KMS-11 (cell line): ENCODE data around the gene MTCH1.

Source experiments
- H2AFZ ChIP-seq: fragments of 200-600 bp; sonication (generic); 2 replicates; pipeline ENCODE4 v1.6.1; 2016; ENCODE audit warnings: antibody characterized with exemption, mixed run types, low read depth
- H3K27ac ChIP-seq: fragments of 200-600 bp; sonication (generic); 2 replicates; pipeline ENCODE4 v1.6.1; 2016; ENCODE audit warnings: mild to moderate bottlenecking, mixed run types
- H3K27me3 ChIP-seq: fragments of 200-600 bp; sonication (generic); 2 replicates; pipeline ENCODE4 v1.6.1; 2017; ENCODE audit warnings: mild to moderate bottlenecking, low read depth, mixed run types, moderate library complexity; ENCODE audit not compliant: insufficient read depth
- H3K36me3 ChIP-seq: fragments of 200-600 bp; sonication (generic); 2 replicates; pipeline ENCODE4 v1.6.1; 2017; ENCODE audit warnings: mild to moderate bottlenecking, mixed run types; ENCODE audit not compliant: insufficient read depth
- H3K4me1 ChIP-seq: fragments of 200-600 bp; sonication (generic); 2 replicates; pipeline ENCODE4 v1.6.1; 2016; ENCODE audit warnings: mild to moderate bottlenecking, low read depth, mixed run types; ENCODE audit not compliant: poor library complexity, severe bottlenecking
- H3K4me2 ChIP-seq: fragments of 200-600 bp; sonication (generic); 2 replicates; pipeline ENCODE4 v1.7.0; 2016; ENCODE audit warnings: mild to moderate bottlenecking, mixed run types
- H3K4me3 ChIP-seq: fragments of 200-600 bp; sonication (generic); IDR thresholded peaks from 2 replicates; pipeline ENCODE4 v1.6.1; 2017; ENCODE audit warnings: low read depth, low read length, mixed read lengths; ENCODE audit not compliant: insufficient read depth
- H3K79me2 ChIP-seq: fragments of 200-600 bp; sonication (generic); 2 replicates; pipeline ENCODE4 v1.6.1; 2016; ENCODE audit warnings: low read depth, mixed run types; ENCODE audit not compliant: insufficient read depth
- H3K9ac ChIP-seq: fragments of 200-600 bp; sonication (generic); 2 replicates; pipeline ENCODE4 v1.6.1; 2016; ENCODE audit warnings: mild to moderate bottlenecking, mixed run types
- H4K20me1 ChIP-seq: fragments of 200-600 bp; sonication (generic); 2 replicates; pipeline ENCODE4 v1.6.1; 2016; ENCODE audit warnings: mild to moderate bottlenecking, mixed run types; ENCODE audit not compliant: insufficient read depth
- TF ChIP-seq, protein P1 (sequence below): fragments of 200-600 bp; sonication (generic); conservative IDR thresholded peaks from 2 replicates; pipeline ENCODE4 v1.6.1; 2017; ENCODE audit warnings: low read depth, mild to moderate bottlenecking, antibody characterized with exemption, low read length, moderate library complexity, mixed read lengths

Gene MTCH1

DNA sequence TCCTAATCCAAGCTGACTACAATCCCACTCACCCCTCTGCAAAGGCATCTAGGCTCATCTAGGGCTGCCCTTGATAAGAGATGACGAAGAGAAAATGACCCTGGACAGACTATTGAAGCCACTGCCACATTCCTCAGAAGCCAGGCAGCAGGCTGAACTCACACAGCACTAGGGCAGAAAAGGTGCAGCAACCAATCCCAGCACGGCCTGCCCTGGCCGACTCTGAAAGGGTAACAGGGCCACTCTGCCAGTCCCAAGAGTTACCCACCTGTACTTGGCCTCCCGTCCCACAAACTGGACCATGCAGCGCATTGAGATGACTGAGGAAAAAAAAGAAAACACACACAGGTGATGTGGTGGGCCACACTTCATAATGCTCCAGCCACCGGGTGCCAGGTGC is 9.1 kb downstream of the MTCH1 start:
- H3K9ac ChIP-seq, result no peak overlapping the region
- H3K4me2 ChIP-seq, result no peak overlapping the region
- H3K27ac ChIP-seq, result no peak overlapping the region
- H3K79me2 ChIP-seq, result peaks cover 17% of the 10 kb centered on the region; the same call in 1 of the 2 replicates
- peaks cover 9% of the 10 kb centered on the region; the same call in 1 of the 2 replicates for H3K36me3 ChIP-seq
- H4K20me1 ChIP-seq, result no peaks in the 10 kb centered on the region
- TF ChIP-seq, protein P1, sequence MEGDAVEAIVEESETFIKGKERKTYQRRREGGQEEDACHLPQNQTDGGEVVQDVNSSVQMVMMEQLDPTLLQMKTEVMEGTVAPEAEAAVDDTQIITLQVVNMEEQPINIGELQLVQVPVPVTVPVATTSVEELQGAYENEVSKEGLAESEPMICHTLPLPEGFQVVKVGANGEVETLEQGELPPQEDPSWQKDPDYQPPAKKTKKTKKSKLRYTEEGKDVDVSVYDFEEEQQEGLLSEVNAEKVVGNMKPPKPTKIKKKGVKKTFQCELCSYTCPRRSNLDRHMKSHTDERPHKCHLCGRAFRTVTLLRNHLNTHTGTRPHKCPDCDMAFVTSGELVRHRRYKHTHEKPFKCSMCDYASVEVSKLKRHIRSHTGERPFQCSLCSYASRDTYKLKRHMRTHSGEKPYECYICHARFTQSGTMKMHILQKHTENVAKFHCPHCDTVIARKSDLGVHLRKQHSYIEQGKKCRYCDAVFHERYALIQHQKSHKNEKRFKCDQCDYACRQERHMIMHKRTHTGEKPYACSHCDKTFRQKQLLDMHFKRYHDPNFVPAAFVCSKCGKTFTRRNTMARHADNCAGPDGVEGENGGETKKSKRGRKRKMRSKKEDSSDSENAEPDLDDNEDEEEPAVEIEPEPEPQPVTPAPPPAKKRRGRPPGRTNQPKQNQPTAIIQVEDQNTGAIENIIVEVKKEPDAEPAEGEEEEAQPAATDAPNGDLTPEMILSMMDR, result no peak
- no peak overlapping the region for H3K4me3 ChIP-seq
- no peaks in the 10 kb centered on the region for H3K4me1 ChIP-seq
- no peak overlapping the region for H2AFZ ChIP-seq
- no peaks in the 10 kb centered on the region for H3K27me3 ChIP-seq

DNA sequence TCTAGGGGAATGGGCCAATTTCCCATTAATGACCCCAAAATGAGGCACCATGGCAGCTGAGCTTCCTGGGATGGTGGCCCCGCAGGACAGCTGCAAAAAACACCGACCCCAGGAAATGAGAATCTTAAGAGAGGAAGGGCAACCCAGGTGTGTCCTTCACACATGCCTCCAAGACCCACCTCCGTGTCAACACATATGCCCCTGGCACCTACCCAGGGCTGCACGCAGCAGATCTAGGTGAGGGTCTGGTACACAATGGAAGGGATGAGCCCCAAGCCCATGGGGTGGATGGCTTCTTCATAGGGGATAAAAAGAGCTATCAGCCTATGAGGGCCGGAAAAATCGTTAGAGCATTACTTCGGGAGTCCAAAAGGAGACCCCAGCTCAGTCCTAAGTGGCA is 9.5 kb downstream of the MTCH1 start:
- TF ChIP-seq, protein P1, result no peak
- Histone ChIP-seq H3K27me3 (no peaks in the 10 kb centered on the region), H3K79me2 (peaks cover 13% of the 10 kb centered on the region; the same call in 1 of the 2 replicates), H3K4me2 (no peak overlapping the region), H4K20me1 (no peaks in the 10 kb centered on the region), H3K27ac (no peak overlapping the region), H3K4me3 (no peak overlapping the region), H3K4me1 (no peaks in the 10 kb centered on the region), H3K9ac (no peak overlapping the region), H3K36me3 (peaks cover 9% of the 10 kb centered on the region; the same call in 1 of the 2 replicates), H2AFZ (no peak overlapping the region)

DNA sequence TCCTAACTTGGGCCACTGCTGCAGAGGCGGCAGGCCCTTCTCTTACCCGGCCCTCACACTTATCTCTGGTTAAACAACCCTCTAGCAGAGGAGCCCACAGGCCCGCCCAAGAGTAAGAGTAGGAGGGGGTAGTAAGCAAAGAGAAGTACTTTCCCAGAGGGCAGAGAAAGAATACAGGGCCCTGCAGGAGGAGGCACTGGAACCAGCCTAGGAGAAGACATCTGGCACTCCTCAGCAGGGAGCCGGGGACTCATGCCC is 10.1 kb downstream of the MTCH1 start:
- Histone ChIP-seq H3K36me3 (peaks cover 9% of the 10 kb centered on the region; the same call in 1 of the 2 replicates), H3K4me3 (no peak overlapping the region), H3K27me3 (no peaks in the 10 kb centered on the region), H3K4me2 (no peak overlapping the region), H3K4me1 (no peaks in the 10 kb centered on the region), H3K27ac (no peak overlapping the region), H3K79me2 (peaks cover 8% of the 10 kb centered on the region; the same call in 1 of the 2 replicates), H2AFZ (no peak overlapping the region), H3K9ac (no peak overlapping the region), H4K20me1 (no peaks in the 10 kb centered on the region)
- TF ChIP-seq, protein P1, result no peak

DNA sequence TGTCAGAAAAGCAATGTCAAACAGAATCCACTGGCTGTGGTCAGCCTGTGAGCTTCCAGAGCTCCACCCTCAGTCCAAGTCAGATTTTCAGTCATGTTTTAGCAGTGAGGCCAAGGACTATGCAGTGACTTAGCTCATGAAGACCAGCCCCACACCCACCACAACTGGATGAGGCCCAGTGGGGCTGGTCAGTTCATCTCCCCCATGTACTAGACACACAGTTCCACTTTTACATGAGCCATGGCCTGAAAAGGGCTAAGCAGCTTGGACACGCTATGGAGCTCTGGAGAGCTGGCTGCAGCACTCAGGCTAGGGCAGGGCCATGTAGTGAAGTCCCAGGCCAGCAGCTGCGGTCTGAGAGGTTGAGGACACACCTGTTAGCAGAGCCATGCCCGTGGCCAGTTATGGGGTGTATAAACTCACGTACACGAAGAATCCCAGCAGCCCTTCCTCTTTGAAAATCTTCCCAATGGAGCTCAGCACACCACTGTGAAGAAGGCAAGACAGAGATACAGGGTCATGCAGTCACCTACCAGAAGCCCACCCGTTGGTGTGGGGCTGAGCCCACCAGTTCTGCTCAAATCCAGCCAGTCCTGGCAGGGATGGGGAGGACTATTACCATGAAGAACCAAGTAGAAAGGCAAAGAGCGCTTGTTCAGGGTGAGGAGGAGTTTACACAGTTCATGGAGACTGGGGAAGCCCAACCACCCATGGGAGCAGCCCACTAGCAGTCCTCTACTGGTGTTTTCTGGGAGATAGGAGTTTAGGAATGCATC is 10.6 kb downstream of the MTCH1 start:
- H3K4me2 ChIP-seq, result no peak overlapping the region
- H3K4me1 ChIP-seq, result no peaks in the 10 kb centered on the region
- H3K36me3 ChIP-seq, result peaks cover 9% of the 10 kb centered on the region; the same call in 1 of the 2 replicates
- no peak overlapping the region for H3K27ac ChIP-seq
- no peaks in the 10 kb centered on the region for H4K20me1 ChIP-seq
- peaks cover 3% of the 10 kb centered on the region; the same call in 1 of the 2 replicates for H3K79me2 ChIP-seq
- no peaks in the 10 kb centered on the region for H3K27me3 ChIP-seq
- no peak overlapping the region for H3K4me3 ChIP-seq
- TF ChIP-seq, protein P1, result no peak
- no peak overlapping the region for H3K9ac ChIP-seq
- no peak overlapping the region for H2AFZ ChIP-seq
